HepG2 (cell line): ENCODE data around the gene LPAR4. TPM values are rescaled to one million over a fixed set of nuclear protein-coding genes. Genes with fewer than 3 reads are reported as not detected.

Experiments used
- ATAC-seq: fragments of 200-7000 bp; cut with Tn5 transposase; 3 replicates; pipeline ENCODE4 v1.9.1; 2020; ENCODE audit warnings: mild to moderate bottlenecking, moderate library complexity
- BruUV-seq: library from RNA; stranded (reverse); fragments of 400-500 nt; replicated peaks from 2 replicates; lab custom pipeline; 2021; lab: Mats Ljungman, UMichigan
- CTCF ChIA-PET: fragments of 300-600 bp; formaldehyde crosslinking; extraction: SDS; loops from one replicate; lab custom pipeline; 2021; ENCODE audit warnings: low total read pairs, inconsistent platforms, low intra/inter-chr PET ratio; lab: Yijun Ruan, JAX
- POLR2A ChIA-PET: fragments of 350-600 bp; sonication (Branson Sonifier 250); formaldehyde crosslinking; loops from one replicate; lab custom pipeline; 2020; ENCODE audit warnings: antibody characterized with exemption, inconsistent platforms; lab: Yijun Ruan, JAX
- DNase-seq: peaks from one replicate; pipeline ENCODE4 v3.0.0-alpha.2; 2015; ENCODE audit warnings: low spot score
- FAIRE-seq: peaks from 3 replicates; lab custom pipeline; 2011; peaks lifted over from hg19 to GRCh38; lab: Jason Lieb, UNC
- H2AFZ ChIP-seq: one replicate; pipeline ENCODE4 v1.6.1; 2011; ENCODE audit warnings: low read length, inconsistent platforms
- H3K27ac ChIP-seq: fragments of 300-600 bp; 3 replicates; pipeline ENCODE4 v1.8.0; 2011; ENCODE audit warnings: mixed run types, mild to moderate bottlenecking, mixed read lengths, low read length, inconsistent platforms; ENCODE audit not compliant: insufficient read depth; ENCODE audit errors: extremely low read length
- H3K27me3 ChIP-seq, 2 experiments: fragments of 200-600 bp in 1 of 2; 2 replicates in 1 of 2; 3 replicates in 1 of 2; pipeline versions ENCODE4 v1.6.0 to v1.8.0; 2011; ENCODE audit warnings: low read length in 2 of 2, mild to moderate bottlenecking in 2 of 2, moderate library complexity in 2 of 2, inconsistent platforms in 1 of 2; ENCODE audit not compliant: insufficient read depth in 2 of 2, control insufficient read depth in 1 of 2
- H3K36me3 ChIP-seq, 2 experiments: fragments of 200-600 bp in 1 of 2; replicated peaks in 1 of 2; 2 replicates in 1 of 2; 3 replicates in 1 of 2; pipeline versions ENCODE4 v1.5.1 to v1.8.0; 2011; ENCODE audit warnings: low read length in 2 of 2, inconsistent platforms in 1 of 2; ENCODE audit not compliant: insufficient read depth in 2 of 2, control insufficient read depth in 1 of 2
- H3K4me1 ChIP-seq: 2 replicates; pipeline ENCODE4 v1.5.1; 2012; ENCODE audit warnings: low read length, inconsistent platforms; ENCODE audit not compliant: insufficient read depth
- H3K4me2 ChIP-seq: 2 replicates; pipeline ENCODE4 v1.6.0; 2011; ENCODE audit warnings: low read depth, low read length, inconsistent platforms
- H3K4me3 ChIP-seq, 3 experiments: fragments of 200-600 bp in 1 of 3; sonication (generic), shearing (Covaris generic) in 1 of 3; replicated peaks in 1 of 3; 2 replicates each; pipeline ENCODE4 v1.5.1; 2011 to 2016; ENCODE audit warnings: low read length in 3 of 3, inconsistent platforms in 2 of 3, low read depth in 2 of 3, mild to moderate bottlenecking in 2 of 3, control low read depth in 1 of 3, mixed read lengths in 1 of 3; ENCODE audit not compliant: insufficient read depth in 1 of 3
- H3K79me2 ChIP-seq: one replicate; pipeline ENCODE4 v1.6.1; 2011; ENCODE audit warnings: low read length, inconsistent platforms; ENCODE audit not compliant: insufficient read depth
- H3K9ac ChIP-seq: 2 replicates; pipeline ENCODE4 v1.6.0; 2011; ENCODE audit warnings: mild to moderate bottlenecking, low read depth, low read length, inconsistent platforms; ENCODE audit not compliant: insufficient read depth
- H3K9me3 ChIP-seq: 2 replicates; pipeline ENCODE4 v1.5.1; 2012; ENCODE audit warnings: mild to moderate bottlenecking, low read length
- H4K20me1 ChIP-seq: 2 replicates; pipeline ENCODE4 v1.6.0; 2011; ENCODE audit warnings: inconsistent platforms, mild to moderate bottlenecking, low read length, moderate library complexity; ENCODE audit not compliant: insufficient read depth
- ESRRA ChIP-seq: sonication (generic); formaldehyde crosslinking; IDR thresholded peaks from 2 replicates; pipeline ENCODE4 v1.5.1; 2020; ENCODE audit warnings: mild to moderate bottlenecking, low read depth, missing genetic modification reagents
- MTA3 ChIP-seq: sonication (generic); formaldehyde crosslinking; IDR thresholded peaks from 2 replicates; pipeline ENCODE4 v1.4.0; 2020; ENCODE audit warnings: missing genetic modification reagents
- NFKBIZ ChIP-seq: IDR thresholded peaks from 2 replicates; pipeline ENCODE4 v1.6.1; 2018; ENCODE audit warnings: missing genetic modification reagents, missing compliant biosample characterization
- RBFOX2 ChIP-seq: fragments of 200-400 bp; formaldehyde crosslinking; IDR thresholded peaks from 2 replicates; pipeline ENCODE4 v1.6.1; 2017; ENCODE audit warnings: low read depth, mild to moderate bottlenecking, low read length
- ZBED4 ChIP-seq: sonication (generic); formaldehyde crosslinking; IDR thresholded peaks from 2 replicates; pipeline ENCODE4 v1.4.0; 2020; ENCODE audit warnings: missing genetic modification reagents, borderline replicate concordance
- ZBTB2 ChIP-seq: sonication (generic); formaldehyde crosslinking; IDR thresholded peaks from 2 replicates; pipeline ENCODE4 v1.8.0; 2022; ENCODE audit warnings: low read depth, missing genetic modification reagents
- ZC3H13 ChIP-seq: sonication (generic); formaldehyde crosslinking; IDR thresholded peaks from 2 replicates; pipeline ENCODE4 v1.8.1; 2023; ENCODE audit warnings: mild to moderate bottlenecking, missing genetic modification reagents, moderate library complexity
- ZNF513 ChIP-seq: sonication (generic); formaldehyde crosslinking; conservative IDR thresholded peaks from 2 replicates; pipeline ENCODE4 v1.5.0; 2020; ENCODE audit warnings: missing genetic modification reagents
- ZNF709 ChIP-seq: sonication (generic); formaldehyde crosslinking; IDR thresholded peaks from 2 replicates; pipeline ENCODE4 v1.5.0; 2020; ENCODE audit warnings: mild to moderate bottlenecking, missing genetic modification reagents
- ZNF761 ChIP-seq: sonication (generic); formaldehyde crosslinking; conservative IDR thresholded peaks from 2 replicates; pipeline ENCODE4 v1.4.0; 2020; ENCODE audit warnings: mild to moderate bottlenecking, missing genetic modification reagents
- ZNF777 ChIP-seq: sonication (generic); formaldehyde crosslinking; IDR thresholded peaks from 2 replicates; pipeline ENCODE4 v1.4.0; 2020; ENCODE audit warnings: missing genetic modification reagents
- in situ Hi-C: cut with HindIII; loops from 2 replicates; pipeline ENCODE4 v1.10.0; 2017; ENCODE audit warnings: low pct_unique_long_range_greater_than_20kb; ENCODE audit not compliant: extremely low pct_ligation_motif_present
- intact Hi-C: fragments of 100-400 bp; cut with micrococcal nuclease; formaldehyde crosslinking; loops from one replicate; pipeline ENCODE4 v1.10.0; 2022; ENCODE audit not compliant: unreplicated experiment
- polyA plus RNA-seq, 8 experiments: library from polyadenylated mRNA; depleted of rRNA in 3 of 8; stranded (reverse) in 7 of 8; unstranded in 1 of 8; fragments of >200 nt; fragmentation: Illumina TruSeq in 4 of 8; extraction: Trizol in 4 of 8; gene quantifications; 2 replicates each; pipeline versions ENCODE4 v1.2.1 to v1.2.3, GENCODE V29; 2011 to 2016; ENCODE audit warnings: low read depth in 4 of 8, missing spikeins in 1 of 8, mixed read lengths in 1 of 8; ENCODE audit not compliant: insufficient read depth in 1 of 8
- total RNA-seq, 5 experiments: library from RNA; depleted of rRNA; stranded (reverse); fragments of >200 nt; fragmentation: Illumina TruSeq; extraction: Trizol; gene quantifications; 2 replicates each; pipeline ENCODE4 v1.2.3, GENCODE V29; 2016; ENCODE audit warnings: low read depth in 1 of 5

The LPAR4 gene
- total and polyA plus RNA-seq, 2 of the 13 experiments (the other 11 are each of a cell fraction or from before 2014, with no cell fraction given): not detected

- TF ChIP-seq ZBED4 (CRISPR knock-in tag): no peak
Observed at GRCh38 chrX:78769101-78769755, 21.7 kb downstream of the LPAR4 start (continued).

GRCh38 chrX:78769946-78770345 lies 22.4 kb downstream of the LPAR4 start:
- H3K9me3 ChIP-seq: no peaks in the 10 kb centered on the region
- no peak for FAIRE-seq
- no peak overlapping the region for H2AFZ ChIP-seq
- ChIA-PET POLR2A (no interaction called here), CTCF (no interaction called here)
- BruUV-seq: no TSS peak
- no peak overlapping the region for H3K27ac ChIP-seq
- no peaks in the 10 kb centered on the region for H3K36me3 ChIP-seq
- in situ Hi-C loops (no loop called here), intact Hi-C loops (no loop called here)
- H3K79me2 ChIP-seq: no peaks in the 10 kb centered on the region
- H3K4me3 ChIP-seq: no peak overlapping the region
- no peak for ATAC-seq
- DNase-seq: no peak
- H3K9ac ChIP-seq: no peak overlapping the region
- no peaks in the 10 kb centered on the region for H4K20me1 ChIP-seq
- H3K27me3 ChIP-seq: no peaks in the 10 kb centered on the region
- TF ChIP-seq ZNF761 (CRISPR knock-in tag) (no peak), ZC3H13 (CRISPR knock-in tag) (no peak), ZNF709 (no peak), MTA3 (CRISPR knock-in tag) (no peak), RBFOX2 (no peak), ZNF513 (no peak), NFKBIZ (CRISPR knock-in tag) (no peak), ZBTB2 (CRISPR knock-in tag) (no peak), ZNF777 (CRISPR knock-in tag) (no peak), ESRRA (CRISPR knock-in tag) (no peak)
- TF ChIP-seq, all 625 proteins: peak for 0
- Histone ChIP-seq H3K4me1 (no peaks in the 10 kb centered on the region), H3K4me2 (no peak overlapping the region)
